ENCODE data around the gene LOC128125822.

Gene LOC128125822

GRCh38 chr6:63573899-63574553 is 1.7 kb downstream of the LOC128125822 start:
- POLR2A ChIA-PET = interaction anchor here (0.6 to 2.0 kb wide), 14 partner anchors 9 to 256 kb away, joined by 3 to 13 read pairs (median 4); partner anchors contain the start of gene PHF3
- peaks cover 28 to 35% of the 10 kb centered on the region in 2 experiments for H3K36me3 ChIP-seq (ENCODE audit: control insufficient read depth in 2 of 2, insufficient read depth in 1 of 2, low read length in 2 of 2)
- peak overlapping the region; percentile 96 for H3K27ac ChIP-seq (ENCODE audit: extremely low read depth, low read depth, low read length)
- TF ChIP-seq KLF17 (tag by site-specific recombination; IDR thresholded peaks at IDR 0.05) (no peak), KLF16 (tag by site-specific recombination; IDR thresholded peaks at IDR 0.05) (no peak), ZNF610 (tag by site-specific recombination; IDR thresholded peaks at IDR 0.05; ENCODE audit: borderline replicate concordance) (no peak), ZNF274 (IDR thresholded peaks at IDR 0.05; ENCODE audit: low read length) (no peak), ZNF274 (tag by site-specific recombination; IDR thresholded peaks at IDR 0.05; ENCODE audit: borderline replicate concordance) (no peak), ZBTB17 (tag by site-specific recombination; IDR thresholded peaks at IDR 0.05) (peak; percentile 48; the same call in 1 of the 2 replicates), ZNF701 (tag by site-specific recombination; IDR thresholded peaks at IDR 0.05) (no peak), ZNF174 (tag by site-specific recombination; IDR thresholded peaks at IDR 0.05) (no peak), IKZF3 (tag by site-specific recombination; IDR thresholded peaks at IDR 0.05) (peak; percentile 92), ZNF2 (tag by site-specific recombination; IDR thresholded peaks at IDR 0.05) (peak; percentile 10; the same call in 1 of the 2 replicates), ZFP37 (tag by site-specific recombination; IDR thresholded peaks at IDR 0.05) (no peak), FEZF1 (tag by site-specific recombination; IDR thresholded peaks at IDR 0.05) (no peak), ZFP3 (tag by site-specific recombination; IDR thresholded peaks at IDR 0.05; ENCODE audit: low read depth) (no peak), ZNF112 (tag by site-specific recombination; IDR thresholded peaks at IDR 0.05) (no peak), ZNF211 (tag by site-specific recombination; IDR thresholded peaks at IDR 0.05; ENCODE audit: low read depth) (no peak), ZNF558 (tag by site-specific recombination; IDR thresholded peaks at IDR 0.05) (0 out of 2 replicates have a peak, but pooled peaks have one; percentile 22), ZNF629 (tag by site-specific recombination; IDR thresholded peaks at IDR 0.05) (no peak), ZNF140 (tag by site-specific recombination; IDR thresholded peaks at IDR 0.05) (no peak), YY1 (tag by site-specific recombination; IDR thresholded peaks at IDR 0.05) (no peak), GLI2 (tag by site-specific recombination; IDR thresholded peaks at IDR 0.05; ENCODE audit: borderline replicate concordance, low read depth) (no peak), MYNN (tag by site-specific recombination; IDR thresholded peaks at IDR 0.05; ENCODE audit: borderline replicate concordance) (no peak), ZNF658 (tag by site-specific recombination; IDR thresholded peaks at IDR 0.05) (no peak), ZSCAN30 (tag by site-specific recombination; IDR thresholded peaks at IDR 0.05) (peak; percentile 69; the same call in 1 of the 2 replicates), ZNF157 (tag by site-specific recombination; IDR thresholded peaks at IDR 0.05) (no peak), ZNF23 (tag by site-specific recombination; IDR thresholded peaks at IDR 0.05; ENCODE audit: borderline replicate concordance) (no peak)
- TF ChIP-seq, protein P1, sequence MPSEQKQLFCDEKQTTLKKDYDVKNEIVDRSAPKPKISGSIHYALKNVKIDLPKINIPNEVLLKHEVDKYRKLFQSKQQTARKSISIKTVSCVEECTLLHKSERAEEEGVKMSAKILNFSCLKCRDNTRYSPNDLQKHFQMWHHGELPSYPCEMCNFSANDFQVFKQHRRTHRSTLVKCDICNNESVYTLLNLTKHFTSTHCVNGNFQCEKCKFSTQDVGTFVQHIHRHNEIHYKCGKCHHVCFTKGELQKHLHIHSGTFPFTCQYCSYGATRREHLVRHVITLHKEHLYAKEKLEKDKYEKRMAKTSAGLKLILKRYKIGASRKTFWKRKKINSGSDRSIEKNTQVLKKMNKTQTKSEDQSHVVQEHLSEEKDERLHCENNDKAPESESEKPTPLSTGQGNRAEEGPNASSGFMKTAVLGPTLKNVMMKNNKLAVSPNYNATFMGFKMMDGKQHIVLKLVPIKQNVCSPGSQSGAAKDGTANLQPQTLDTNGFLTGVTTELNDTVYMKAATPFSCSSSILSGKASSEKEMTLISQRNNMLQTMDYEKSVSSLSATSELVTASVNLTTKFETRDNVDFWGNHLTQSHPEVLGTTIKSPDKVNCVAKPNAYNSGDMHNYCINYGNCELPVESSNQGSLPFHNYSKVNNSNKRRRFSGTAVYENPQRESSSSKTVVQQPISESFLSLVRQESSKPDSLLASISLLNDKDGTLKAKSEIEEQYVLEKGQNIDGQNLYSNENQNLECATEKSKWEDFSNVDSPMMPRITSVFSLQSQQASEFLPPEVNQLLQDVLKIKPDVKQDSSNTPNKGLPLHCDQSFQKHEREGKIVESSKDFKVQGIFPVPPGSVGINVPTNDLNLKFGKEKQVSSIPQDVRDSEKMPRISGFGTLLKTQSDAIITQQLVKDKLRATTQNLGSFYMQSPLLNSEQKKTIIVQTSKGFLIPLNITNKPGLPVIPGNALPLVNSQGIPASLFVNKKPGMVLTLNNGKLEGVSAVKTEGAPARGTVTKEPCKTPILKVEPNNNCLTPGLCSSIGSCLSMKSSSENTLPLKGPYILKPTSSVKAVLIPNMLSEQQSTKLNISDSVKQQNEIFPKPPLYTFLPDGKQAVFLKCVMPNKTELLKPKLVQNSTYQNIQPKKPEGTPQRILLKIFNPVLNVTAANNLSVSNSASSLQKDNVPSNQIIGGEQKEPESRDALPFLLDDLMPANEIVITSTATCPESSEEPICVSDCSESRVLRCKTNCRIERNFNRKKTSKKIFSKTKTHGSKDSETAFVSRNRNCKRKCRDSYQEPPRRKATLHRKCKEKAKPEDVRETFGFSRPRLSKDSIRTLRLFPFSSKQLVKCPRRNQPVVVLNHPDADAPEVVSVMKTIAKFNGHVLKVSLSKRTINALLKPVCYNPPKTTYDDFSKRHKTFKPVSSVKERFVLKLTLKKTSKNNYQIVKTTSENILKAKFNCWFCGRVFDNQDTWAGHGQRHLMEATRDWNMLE (tag by site-specific recombination; conservative IDR thresholded peaks at IDR 0.05; ENCODE audit: low read depth) = 0 out of 2 replicates have a peak, but pooled peaks have one; percentile 39
- TF ChIP-seq, protein P2, sequence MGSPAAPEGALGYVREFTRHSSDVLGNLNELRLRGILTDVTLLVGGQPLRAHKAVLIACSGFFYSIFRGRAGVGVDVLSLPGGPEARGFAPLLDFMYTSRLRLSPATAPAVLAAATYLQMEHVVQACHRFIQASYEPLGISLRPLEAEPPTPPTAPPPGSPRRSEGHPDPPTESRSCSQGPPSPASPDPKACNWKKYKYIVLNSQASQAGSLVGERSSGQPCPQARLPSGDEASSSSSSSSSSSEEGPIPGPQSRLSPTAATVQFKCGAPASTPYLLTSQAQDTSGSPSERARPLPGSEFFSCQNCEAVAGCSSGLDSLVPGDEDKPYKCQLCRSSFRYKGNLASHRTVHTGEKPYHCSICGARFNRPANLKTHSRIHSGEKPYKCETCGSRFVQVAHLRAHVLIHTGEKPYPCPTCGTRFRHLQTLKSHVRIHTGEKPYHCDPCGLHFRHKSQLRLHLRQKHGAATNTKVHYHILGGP (tag by site-specific recombination; IDR thresholded peaks at IDR 0.05) = no peak
- TF ChIP-seq, protein P3, sequence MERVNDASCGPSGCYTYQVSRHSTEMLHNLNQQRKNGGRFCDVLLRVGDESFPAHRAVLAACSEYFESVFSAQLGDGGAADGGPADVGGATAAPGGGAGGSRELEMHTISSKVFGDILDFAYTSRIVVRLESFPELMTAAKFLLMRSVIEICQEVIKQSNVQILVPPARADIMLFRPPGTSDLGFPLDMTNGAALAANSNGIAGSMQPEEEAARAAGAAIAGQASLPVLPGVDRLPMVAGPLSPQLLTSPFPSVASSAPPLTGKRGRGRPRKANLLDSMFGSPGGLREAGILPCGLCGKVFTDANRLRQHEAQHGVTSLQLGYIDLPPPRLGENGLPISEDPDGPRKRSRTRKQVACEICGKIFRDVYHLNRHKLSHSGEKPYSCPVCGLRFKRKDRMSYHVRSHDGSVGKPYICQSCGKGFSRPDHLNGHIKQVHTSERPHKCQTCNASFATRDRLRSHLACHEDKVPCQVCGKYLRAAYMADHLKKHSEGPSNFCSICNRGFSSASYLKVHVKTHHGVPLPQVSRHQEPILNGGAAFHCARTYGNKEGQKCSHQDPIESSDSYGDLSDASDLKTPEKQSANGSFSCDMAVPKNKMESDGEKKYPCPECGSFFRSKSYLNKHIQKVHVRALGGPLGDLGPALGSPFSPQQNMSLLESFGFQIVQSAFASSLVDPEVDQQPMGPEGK (tag by site-specific recombination; IDR thresholded peaks at IDR 0.05) = no peak

More at GRCh38 chr6:63573899-63574553, 1.7 kb downstream of the LOC128125822 start:
- H3K9me3 ChIP-seq (ENCODE audit: control insufficient read depth, insufficient read depth, low read depth, low read length) = no peaks in the 10 kb centered on the region
- H3K4me3 ChIP-seq (ENCODE audit: low read depth, low read length) = peak overlapping the region; percentile 96
- peaks cover 17% of the 10 kb centered on the region; the same call in 1 of the 2 replicates for H3K4me1 ChIP-seq (ENCODE audit: control insufficient read depth, insufficient read depth, low read length)
- CTCF ChIA-PET = interaction anchor here (0.6 to 2.5 kb wide), 46 partner anchors 8 to 683 kb away, joined by 3 to 24 read pairs (median 4); partner anchors contain the start of gene PHF3
